HG03066 (cell line): Measurements from ENCODE around the gene MIB1.

Experiments used
- ATAC-seq: cut with Tn5 transposase; IDR thresholded peaks from one replicate; pipeline ENCODE4 v1.9.1; 2021; ENCODE audit warnings: low read depth; ENCODE audit not compliant: unreplicated experiment

Gene MIB1

DNA sequence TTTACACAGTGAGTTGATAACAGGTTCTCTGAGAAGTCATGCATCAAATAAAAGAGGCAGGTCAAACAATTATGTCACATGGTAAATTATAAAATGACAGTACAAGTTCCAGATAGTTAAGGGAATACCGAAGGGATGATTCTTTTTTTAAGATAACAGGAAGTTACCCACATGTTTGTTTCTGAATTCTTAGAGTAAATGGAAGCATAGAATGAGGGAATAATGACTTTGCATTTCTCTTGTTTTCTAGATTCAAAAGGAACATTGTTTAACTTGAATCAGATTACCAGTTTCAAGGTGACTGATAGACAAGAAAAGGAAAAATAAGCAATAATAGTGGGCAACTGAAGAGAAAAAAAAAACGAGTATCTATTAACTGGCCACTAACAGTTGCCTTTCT is 124.5 kb downstream of the MIB1 start:
- no peak for ATAC-seq

DNA sequence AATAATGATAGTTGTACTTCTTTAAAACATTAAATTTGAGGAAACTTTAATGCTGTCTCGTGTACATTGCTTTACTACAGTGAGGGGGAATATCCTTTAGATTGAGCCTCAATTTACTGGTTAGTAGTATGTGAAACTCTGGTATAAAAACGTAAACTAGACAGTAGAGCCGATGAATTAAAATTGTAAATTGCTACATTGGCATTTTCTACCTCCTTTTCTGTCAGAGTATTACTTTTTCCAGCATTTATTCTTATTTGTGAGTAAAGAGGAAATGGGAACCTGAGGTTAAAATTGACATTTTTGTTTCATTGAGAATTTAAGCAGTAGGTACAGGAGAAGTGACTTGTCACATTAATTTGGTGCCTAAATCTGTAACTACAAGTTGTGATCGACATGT is 128.2 kb downstream of the MIB1 start:
- ATAC-seq = no peak

DNA sequence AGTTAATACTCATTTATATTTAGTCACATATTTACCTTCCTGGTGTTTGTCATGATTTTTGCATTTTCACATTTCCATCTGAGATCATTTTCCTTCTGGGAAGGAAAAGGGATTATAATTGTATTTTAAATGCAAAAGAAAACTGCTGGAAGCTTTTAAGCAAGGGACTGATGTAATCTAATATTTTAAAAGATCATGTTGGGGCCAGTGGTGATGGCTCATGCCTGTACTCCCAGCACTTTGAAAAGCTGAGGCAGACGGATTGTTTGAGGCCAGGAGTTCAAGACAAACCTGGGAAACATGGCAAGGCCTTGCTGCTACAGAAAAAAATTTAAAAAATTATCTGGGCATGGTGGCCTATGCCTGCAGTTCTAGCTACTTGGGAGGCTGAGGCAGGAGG is 149.0 kb downstream of the MIB1 start:
- no peak for ATAC-seq

DNA sequence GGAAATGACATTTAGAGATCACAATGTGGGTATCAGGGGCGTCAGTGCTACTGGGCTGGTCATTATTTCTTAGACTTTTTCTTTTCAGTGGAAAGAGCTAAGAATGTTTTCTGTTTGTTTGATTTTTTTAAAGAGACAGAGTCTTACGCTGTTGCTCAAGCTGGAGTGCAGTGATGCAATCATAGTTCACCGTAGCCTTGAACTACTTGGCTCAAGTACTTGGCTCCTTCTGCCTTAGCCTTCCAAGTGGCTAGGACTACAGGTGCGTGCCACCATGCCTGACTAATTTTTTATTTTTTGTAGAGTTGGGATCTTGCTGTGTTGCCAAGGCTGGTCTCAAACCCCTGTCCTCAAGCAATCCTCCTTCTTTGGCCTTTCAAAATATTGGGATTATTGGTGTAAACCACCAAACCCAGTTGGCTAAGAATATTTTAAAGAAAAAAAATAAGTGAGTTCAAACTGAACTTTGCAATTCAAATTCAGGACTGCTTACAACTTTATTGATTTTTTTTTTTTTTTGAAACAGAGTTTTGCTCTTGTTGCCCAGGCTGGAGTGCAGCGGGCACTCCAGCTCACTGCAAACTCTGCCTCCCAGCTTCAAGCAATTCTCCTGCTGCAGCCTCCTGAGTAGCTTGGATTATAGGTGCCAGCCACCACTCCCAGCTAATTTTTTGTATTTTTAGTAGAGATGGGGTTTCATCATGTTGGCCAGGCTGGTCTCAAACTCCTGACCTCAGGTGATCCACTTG is 154.2 kb downstream of the MIB1 start:
- ATAC-seq = no peak

DNA sequence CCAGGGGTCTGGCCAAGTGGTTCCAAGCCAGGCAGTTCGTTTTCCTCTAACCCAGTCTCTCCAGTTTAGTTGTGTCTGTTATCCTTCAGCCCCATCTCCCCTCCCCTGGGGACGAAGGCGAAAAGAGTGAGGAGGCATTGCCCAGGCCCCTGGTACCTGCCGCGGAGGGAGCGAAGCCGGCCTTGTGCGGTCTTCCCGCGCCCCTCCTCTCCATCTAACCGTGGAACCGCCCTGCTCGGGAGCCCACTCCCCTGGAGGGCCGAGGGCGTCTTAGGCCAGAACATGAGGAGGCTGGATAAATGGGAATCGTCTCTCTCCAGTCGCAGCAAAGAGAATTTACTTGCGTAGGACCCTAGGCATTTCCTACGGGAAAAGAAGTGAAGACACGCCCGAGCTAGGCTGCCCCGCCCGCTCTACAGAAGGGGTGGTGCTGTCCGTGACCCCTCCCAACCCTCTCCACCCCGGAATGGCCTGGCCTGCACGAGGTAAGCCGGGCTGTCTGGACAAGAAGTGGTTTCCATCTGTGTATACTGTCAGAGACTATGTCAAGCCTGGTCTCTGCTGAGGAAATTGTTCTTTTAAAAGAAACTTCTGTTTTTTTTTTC is 156.2 kb downstream of the MIB1 start:
- ATAC-seq = no peak

DNA sequence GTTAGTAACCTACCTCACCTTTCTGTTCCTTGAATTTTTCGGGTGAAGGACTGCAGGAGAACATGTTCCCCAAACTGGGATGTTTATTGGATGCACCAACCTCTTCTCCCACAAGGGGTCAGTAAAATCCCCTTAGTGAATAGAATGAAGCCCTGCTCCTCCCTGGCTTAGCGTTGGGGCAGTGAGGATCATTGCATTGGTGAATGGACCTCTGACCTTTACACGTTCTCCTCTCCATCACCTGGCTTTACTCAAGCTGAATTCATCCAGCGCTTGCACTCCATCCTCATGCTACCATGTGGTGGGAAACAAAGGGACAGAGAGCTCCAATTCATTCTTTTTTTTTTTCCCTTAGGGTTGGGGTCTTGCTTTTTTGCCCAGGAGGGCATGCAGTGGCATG is 157.2 kb downstream of the MIB1 start:
- ATAC-seq = peak; percentile 77

DNA sequence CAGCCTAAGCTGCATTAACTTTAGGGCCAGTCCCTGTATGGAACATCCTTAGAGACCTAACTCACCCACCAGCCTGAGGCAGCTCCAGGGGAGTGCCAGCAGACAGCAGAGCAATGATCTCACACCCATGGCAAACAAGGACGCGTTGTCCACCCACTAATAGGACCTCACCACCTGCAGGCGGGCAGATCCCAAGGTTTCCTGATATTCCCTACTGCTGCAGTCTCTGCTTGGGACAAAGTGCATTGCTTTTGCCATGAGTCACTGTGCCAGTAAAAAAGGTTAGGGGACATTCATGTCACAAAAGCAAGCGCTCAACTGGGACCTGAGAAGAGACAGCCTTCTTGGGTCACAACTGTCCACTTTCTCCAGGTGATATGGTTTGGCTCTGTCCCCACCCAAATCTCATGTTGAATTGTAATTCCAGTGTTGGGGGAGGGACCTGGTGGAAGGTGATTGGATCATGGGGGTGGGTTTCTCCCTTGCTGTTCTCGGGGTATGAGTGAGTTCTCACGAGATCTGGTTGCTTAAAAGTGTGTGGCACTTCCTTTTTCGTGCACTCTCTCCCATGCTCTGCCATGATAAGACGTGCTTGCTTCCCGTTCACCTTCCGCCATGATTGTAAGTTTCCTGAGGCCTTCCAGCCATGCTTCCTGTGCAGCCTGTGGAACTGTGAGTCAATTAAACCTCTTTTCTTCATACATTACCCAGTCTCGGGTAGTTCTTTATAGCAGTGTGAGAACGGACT is 160.2 kb downstream of the MIB1 start:
- ATAC-seq = no peak

DNA sequence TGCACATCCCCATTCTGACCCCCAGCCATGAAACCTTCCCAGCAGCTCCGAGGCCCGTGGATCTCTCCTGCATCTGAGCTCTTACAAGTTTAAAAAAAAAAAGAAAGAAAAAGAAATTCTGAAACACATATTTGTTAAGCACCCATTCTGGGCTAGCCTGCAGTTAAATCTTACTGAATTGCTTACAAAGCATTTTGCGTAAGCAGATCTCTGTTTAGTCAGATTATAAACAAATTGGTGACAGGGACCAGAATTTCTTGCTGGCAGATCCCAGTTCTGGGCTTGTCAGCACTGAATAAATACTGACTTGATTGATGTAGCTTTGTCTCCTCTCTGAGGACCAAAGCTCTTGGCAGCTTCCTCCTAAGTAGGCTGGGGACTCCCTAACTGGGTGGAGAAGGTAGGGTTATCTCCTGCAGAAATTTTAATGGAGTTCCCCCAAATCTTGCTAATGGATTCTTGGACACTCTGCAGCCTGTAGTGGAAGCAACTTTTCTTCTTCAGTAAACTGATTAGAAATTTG is 160.9 kb downstream of the MIB1 start:
- no peak for ATAC-seq

DNA sequence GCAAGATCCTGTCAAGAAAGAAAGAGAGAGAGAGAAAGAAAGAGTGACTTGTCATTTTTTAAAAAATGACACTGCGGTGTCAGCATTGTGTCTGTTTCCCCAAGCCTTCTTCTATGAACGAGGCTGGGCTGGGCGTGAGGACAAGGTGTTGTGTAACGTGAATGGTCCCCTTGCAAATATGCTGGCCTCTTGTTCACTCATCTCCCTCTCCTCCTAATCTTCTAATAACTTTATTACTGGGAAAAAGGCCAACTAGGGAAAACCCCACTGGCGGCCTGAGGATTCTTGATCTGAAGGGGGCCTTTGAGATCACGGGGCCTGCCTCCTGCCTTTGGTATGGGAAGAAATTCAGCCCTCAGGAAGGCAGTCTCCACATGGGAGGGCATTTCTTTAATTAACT is 163.1 kb downstream of the MIB1 start:
- no peak for ATAC-seq

DNA sequence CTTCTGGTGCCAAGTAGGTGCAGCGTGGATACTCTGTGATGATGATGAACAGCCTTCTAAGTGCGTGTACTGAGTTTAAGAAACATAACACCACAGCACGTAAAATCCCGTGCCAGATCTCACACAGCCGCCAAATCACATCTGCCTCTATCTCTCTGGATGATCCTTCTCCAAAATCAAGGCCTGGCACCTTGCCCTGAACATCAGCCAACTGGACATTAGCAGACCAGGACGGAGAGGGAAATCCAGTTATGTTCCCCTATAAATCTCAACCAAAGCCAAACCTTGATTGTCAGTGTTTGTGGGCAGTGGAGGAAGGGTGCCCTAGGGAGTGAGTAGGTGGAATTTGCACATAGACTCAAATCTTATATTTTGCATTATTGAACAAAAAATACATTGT is 164.3 kb downstream of the MIB1 start:
- ATAC-seq = no peak

DNA sequence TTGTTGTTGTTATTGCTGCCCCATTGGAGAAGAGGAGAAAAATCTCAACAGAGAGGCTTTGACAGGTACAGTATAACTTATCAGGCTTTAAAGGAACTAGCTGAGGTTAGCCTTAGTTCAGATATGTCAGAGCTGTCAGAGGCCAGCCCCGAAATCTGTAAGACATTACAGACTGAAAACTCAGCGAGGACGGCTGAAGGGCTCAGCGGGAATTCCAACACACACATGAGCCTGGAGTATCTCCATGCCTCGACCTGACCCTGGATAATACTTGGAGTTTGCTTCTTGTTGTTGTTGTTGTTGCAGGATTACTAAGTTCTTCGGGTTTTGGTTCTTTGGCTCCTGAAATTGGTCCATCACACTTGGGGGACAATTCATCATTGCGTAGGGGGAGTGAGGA is 166.9 kb downstream of the MIB1 start:
- no peak for ATAC-seq

DNA sequence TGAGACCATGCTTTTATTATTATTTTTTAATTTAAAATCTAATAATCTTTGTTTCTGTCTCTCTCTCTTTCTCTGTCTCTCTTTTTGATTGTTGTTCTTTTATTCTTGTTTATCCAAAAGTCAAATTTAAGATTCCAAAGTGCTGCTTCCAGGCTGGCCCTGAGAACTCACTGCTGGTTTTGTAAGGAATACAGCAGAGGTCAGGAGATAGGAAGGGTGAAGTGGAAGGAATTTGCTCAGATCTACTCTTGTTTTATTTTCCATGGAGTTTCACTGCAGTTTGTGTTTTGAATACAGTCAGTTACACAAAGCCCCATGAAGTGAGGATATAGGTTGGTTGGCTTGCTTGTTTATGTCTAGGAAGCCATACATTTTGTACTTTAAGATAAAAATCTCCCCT is 168.1 kb downstream of the MIB1 start:
- no peak for ATAC-seq

DNA sequence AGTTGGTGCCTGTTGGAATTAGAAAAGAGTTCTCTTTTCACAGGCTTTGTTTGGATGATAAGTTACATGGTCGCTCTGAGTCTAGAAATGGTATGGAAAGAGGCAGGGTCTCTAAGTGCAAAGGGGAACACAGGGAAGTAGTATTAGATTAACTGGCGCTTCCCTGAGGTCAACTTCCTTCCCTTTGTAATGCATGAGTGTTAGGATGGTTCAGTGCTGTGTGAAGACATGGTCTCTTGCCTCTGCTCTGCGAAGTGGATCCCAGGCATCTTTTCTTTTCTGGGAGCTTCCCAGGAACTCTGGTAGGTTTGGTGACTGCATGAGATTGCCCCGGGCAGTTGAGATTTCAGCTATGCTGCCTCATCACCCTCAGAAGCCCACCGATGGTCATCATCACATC is 170.3 kb downstream of the MIB1 start:
- ATAC-seq = no peak

DNA sequence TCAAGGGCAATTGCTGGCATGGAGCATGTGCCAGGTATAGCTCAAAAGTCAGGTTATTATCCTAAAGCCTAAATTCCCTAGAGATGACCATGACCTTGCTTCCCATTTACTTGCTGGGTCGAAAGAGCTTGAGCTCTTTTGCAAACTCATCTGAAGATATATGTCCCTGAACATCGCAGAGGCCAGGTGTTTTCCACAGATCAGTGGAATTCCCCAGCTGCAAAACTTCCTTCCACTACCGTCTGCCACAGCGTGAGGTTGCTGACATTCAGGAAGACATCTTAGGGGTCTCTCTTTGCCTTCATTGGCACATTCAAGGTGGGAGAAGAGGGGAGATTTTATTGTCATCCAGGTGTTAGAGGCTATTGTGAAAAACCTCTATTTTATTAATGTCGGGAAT is 171.0 kb downstream of the MIB1 start:
- no peak for ATAC-seq

DNA sequence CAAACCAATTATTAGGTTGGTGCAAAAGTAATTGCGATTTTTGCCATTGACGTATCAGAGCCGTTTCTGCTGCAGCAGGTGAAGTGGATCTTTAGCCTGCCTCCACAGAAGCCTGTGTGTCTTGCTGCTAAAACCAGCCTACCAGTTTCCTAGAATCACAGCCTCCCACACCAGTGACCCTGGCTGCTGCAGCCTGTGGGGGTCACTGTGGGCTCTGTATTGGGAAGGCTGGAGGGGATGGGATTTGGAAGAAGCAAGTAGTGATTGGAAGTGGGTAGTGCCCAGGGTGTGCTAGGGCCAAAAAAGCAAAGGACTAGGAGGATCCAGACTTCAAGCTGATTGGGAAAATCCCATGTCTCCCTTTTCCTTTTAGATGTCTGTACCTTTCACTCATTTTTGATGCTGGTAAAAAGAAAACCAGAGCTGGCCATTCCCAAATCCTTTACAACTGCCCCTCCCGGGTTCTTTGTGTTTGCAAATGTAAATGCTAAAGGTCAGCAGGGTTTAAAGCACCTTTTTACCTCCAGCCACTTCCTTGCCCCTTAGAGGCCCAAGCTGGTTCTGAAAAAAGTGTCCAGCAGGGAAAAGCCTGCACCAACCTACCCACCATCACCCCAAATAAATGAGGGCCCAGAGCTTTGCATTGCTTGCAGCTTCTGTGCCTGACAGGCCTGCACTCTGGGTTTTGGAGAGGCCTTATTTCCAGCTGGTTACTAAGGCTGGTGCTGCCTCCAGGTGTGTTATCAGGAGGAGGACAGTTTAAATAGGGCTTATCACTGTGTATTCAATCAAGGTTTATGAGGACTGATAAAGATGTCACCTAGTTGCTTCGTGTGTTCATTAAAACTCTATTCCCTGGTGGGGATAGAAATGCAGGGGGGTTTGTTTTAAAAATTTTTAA is 172.0 kb downstream of the MIB1 start:
- no peak for ATAC-seq

DNA sequence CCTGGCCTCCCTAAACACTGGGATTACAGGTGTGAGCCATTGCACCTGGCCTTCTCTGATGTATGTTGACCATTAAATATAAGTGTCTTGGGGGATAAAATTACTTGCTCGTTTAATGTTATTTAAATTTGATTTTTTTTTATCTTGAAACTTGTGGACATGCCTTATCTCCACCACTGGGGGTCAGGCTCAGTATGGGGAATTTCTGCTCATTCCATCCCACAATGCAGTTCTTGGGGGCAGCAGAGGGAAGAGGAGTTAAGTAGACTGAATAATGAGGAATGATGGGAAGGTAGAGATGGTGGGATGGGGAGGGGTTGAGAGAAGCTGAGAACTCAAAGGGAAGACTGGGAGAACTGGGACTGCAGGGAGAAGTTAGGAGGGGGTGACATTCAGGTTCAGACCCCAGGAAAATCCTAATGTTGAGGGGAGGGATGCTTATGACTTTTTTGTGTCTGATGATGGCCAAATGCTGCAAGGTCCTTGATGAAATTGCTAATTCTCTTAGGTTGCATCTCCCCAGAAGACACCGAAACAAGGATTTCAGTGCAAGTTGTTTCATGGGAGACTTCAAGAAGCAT is 174.2 kb downstream of the MIB1 start:
- no peak for ATAC-seq

DNA sequence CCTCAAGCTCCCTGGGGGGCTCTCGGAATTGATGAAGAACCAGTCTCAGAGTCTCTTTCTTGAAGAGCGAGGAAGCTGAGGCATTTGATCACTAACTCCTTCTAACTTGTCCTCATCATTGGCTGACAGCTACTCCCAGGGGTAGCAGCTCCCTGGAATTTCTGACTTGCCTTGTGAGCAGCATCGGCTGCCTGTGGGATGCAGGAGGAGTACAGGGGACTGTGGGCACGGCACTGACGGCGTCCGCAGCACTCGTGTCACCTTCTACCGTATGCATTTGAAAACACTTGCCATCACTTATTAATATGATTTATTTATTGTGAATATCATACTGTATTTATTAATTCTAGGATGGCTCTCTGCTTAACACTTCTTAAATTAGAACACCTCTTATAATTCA is 175.0 kb downstream of the MIB1 start:
- ATAC-seq = no peak

DNA sequence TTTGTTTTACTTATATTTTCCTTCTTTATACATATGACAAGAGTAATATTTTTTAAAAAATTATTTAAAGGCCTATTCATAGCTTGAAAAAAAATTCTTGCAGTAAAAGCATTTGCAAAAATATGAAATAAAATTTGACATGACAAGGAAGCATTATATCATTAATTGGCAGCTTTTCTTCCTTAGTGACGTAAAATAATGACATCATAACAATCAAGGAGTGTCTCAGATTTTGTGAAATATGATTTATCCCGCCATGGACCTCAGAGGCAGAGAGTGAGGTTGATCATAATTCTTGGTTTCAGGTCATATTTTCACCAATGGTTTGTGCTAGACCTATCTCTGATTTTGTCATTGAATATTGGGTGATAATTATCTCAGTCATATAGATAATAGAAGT is 176.0 kb downstream of the MIB1 start:
- no peak for ATAC-seq

DNA sequence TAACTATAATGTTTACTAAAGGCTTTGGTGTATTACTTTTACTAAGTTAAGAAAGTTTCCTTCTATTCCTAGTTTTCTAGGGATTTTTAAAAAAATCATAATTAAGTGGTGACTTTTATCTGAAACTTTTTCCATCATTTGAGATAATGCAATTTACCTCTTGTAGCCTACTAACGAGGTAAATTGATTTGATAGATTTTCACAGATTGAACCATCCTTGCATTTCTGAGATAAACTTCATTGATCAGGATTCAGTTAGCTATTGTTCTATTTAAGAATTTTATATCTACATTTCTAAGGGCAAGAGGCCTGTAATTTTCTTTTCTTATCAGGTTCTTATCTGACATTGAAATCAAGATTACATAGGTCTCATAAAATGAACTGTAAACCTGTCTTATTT is 178.1 kb downstream of the MIB1 start:
- no peak for ATAC-seq
